Ishikawa (cell line): ENCODE data around the gene ITGAX.

Experiments used
- NFIC ChIP-seq: IDR thresholded peaks from 2 replicates; pipeline ENCODE4 v1.6.1; 2012
- TEAD4 ChIP-seq: IDR thresholded peaks from 2 replicates; pipeline ENCODE4 v1.6.1; 2012
- TF ChIP-seq, protein P1 (sequence below): IDR thresholded peaks from 2 replicates; pipeline ENCODE4 v1.6.1; 2012

DNA sequence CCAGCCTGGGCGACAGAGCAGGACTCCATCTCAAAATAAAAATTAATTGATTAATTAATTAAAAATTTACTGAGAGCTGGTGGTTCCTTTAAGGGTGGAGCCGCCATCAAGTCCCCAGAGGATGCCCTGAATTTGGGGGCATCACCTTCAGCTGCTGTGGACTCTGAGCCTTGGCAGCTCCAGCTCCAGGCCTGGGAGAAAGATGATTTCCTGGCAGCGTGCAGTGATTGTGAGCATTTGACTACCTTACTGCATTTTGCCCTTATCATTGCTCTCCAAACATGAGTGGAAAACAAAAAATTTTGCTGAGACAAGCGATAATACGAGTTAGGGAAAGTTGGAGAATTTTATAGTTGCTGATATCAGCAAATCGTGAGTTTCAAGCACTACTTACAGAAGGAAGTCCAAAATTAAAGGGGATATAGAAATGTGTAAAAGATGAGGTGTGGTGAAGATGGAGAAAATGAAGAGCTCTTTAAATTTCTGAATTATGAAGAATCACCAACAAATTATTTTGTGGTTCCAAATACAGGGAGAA is 35.6 kb downstream of the ITGAX start:
- TF ChIP-seq TEAD4 (no peak), NFIC (no peak)
- TF ChIP-seq, protein P1, sequence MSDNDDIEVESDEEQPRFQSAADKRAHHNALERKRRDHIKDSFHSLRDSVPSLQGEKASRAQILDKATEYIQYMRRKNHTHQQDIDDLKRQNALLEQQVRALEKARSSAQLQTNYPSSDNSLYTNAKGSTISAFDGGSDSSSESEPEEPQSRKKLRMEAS = no peak
